WTC11 (cell line): ENCODE results near the gene PXYLP1.

ENCODE experiments used
- CREM ChIP-seq: sonication (generic); formaldehyde crosslinking; IDR thresholded peaks from 2 replicates; pipeline ENCODE4 v1.8.1; 2022; ENCODE audit warnings: mild to moderate bottlenecking, missing genetic modification reagents, moderate library complexity
- CTCF ChIP-seq: fragments of 200-600 bp; IDR thresholded peaks from 2 replicates; pipeline ENCODE4 v1.8.0; 2022; ENCODE audit warnings: antibody characterized with exemption
- FOXK1 ChIP-seq: sonication (generic); formaldehyde crosslinking; IDR thresholded peaks from 2 replicates; pipeline ENCODE4 v1.8.0; 2022; ENCODE audit warnings: mild to moderate bottlenecking, moderate library complexity, missing genetic modification reagents
- JUN ChIP-seq: sonication (generic); formaldehyde crosslinking; IDR thresholded peaks from 2 replicates; pipeline ENCODE4 v1.8.0; 2023; ENCODE audit warnings: mild to moderate bottlenecking, missing genetic modification reagents
- NR3C1 ChIP-seq: sonication (generic); formaldehyde crosslinking; conservative IDR thresholded peaks from 2 replicates; pipeline ENCODE4 v1.8.1; 2023; ENCODE audit warnings: low read depth, mild to moderate bottlenecking, missing genetic modification reagents
- RELA ChIP-seq: sonication (generic); formaldehyde crosslinking; IDR thresholded peaks from 2 replicates; pipeline ENCODE4 v1.8.1; 2022; ENCODE audit warnings: missing genetic modification reagents, mild to moderate bottlenecking, borderline replicate concordance
- USF2 ChIP-seq: sonication (generic); formaldehyde crosslinking; IDR thresholded peaks from 2 replicates; pipeline ENCODE4 v1.8.1; 2023; ENCODE audit warnings: mild to moderate bottlenecking, missing genetic modification reagents, moderate library complexity
- ZMAT4 ChIP-seq: fragments of 250-450 bp; sonication (Bioruptor Pico); IDR thresholded peaks from 2 replicates; pipeline ENCODE4 v1.9.0; 2021; ENCODE audit warnings: mild to moderate bottlenecking
- TF ChIP-seq, protein P1 (sequence below): sonication (generic); formaldehyde crosslinking; IDR thresholded peaks from 2 replicates; pipeline ENCODE4 v1.8.1; 2022; ENCODE audit warnings: low read depth, missing genetic modification reagents, borderline replicate concordance
- TF ChIP-seq, protein P2 (sequence below): sonication (generic); formaldehyde crosslinking; IDR thresholded peaks from 2 replicates; pipeline ENCODE4 v1.8.0; 2023; ENCODE audit warnings: missing genetic modification reagents, mild to moderate bottlenecking, borderline replicate concordance
- TF ChIP-seq, protein P3 (sequence below): sonication (generic); formaldehyde crosslinking; IDR thresholded peaks from 2 replicates; pipeline ENCODE4 v1.8.1; 2022; ENCODE audit warnings: missing genetic modification reagents, borderline replicate concordance
- TF ChIP-seq, protein P4 (sequence below): fragments of 250-450 bp; sonication (Bioruptor Pico); IDR thresholded peaks from 2 replicates; pipeline ENCODE4 v1.9.0; 2021; ENCODE audit warnings: moderate library complexity, mild to moderate bottlenecking, inconsistent platforms, borderline replicate concordance

DNA sequence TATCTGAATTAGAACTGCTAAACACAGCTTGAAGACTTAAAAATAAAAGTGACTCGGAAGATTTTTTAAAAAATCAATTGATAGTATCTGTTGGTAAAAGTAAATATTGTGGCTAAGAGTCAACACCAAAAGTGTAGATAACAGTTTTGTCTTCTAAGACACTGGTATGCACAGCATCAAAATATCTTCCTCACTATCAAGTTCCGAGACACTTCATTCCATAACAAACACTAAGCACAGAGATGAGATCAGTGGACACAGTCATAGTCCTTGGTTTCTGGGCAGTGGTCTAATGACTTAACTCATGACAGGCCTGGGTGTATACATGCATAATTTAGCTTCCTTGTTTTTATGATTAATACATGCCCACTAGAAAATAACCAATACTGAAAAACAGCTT lies 63.2 kb downstream of the PXYLP1 start:
- TF ChIP-seq CREM (CRISPR knock-in tag), result no peak
- no peak for TF ChIP-seq CTCF
- no peak for TF ChIP-seq ZMAT4 (CRISPR knock-in tag)
- TF ChIP-seq FOXK1 (CRISPR knock-in tag), result no peak
- TF ChIP-seq, protein P1, sequence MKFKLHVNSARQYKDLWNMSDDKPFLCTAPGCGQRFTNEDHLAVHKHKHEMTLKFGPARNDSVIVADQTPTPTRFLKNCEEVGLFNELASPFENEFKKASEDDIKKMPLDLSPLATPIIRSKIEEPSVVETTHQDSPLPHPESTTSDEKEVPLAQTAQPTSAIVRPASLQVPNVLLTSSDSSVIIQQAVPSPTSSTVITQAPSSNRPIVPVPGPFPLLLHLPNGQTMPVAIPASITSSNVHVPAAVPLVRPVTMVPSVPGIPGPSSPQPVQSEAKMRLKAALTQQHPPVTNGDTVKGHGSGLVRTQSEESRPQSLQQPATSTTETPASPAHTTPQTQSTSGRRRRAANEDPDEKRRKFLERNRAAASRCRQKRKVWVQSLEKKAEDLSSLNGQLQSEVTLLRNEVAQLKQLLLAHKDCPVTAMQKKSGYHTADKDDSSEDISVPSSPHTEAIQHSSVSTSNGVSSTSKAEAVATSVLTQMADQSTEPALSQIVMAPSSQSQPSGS (CRISPR knock-in tag), result no peak
- no peak for TF ChIP-seq USF2 (CRISPR knock-in tag)
- TF ChIP-seq NR3C1 (CRISPR knock-in tag), result no peak
- TF ChIP-seq, protein P2, sequence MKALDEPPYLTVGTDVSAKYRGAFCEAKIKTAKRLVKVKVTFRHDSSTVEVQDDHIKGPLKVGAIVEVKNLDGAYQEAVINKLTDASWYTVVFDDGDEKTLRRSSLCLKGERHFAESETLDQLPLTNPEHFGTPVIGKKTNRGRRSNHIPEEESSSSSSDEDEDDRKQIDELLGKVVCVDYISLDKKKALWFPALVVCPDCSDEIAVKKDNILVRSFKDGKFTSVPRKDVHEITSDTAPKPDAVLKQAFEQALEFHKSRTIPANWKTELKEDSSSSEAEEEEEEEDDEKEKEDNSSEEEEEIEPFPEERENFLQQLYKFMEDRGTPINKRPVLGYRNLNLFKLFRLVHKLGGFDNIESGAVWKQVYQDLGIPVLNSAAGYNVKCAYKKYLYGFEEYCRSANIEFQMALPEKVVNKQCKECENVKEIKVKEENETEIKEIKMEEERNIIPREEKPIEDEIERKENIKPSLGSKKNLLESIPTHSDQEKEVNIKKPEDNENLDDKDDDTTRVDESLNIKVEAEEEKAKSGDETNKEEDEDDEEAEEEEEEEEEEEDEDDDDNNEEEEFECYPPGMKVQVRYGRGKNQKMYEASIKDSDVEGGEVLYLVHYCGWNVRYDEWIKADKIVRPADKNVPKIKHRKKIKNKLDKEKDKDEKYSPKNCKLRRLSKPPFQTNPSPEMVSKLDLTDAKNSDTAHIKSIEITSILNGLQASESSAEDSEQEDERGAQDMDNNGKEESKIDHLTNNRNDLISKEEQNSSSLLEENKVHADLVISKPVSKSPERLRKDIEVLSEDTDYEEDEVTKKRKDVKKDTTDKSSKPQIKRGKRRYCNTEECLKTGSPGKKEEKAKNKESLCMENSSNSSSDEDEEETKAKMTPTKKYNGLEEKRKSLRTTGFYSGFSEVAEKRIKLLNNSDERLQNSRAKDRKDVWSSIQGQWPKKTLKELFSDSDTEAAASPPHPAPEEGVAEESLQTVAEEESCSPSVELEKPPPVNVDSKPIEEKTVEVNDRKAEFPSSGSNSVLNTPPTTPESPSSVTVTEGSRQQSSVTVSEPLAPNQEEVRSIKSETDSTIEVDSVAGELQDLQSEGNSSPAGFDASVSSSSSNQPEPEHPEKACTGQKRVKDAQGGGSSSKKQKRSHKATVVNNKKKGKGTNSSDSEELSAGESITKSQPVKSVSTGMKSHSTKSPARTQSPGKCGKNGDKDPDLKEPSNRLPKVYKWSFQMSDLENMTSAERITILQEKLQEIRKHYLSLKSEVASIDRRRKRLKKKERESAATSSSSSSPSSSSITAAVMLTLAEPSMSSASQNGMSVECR (CRISPR knock-in tag), result no peak
- no peak for TF ChIP-seq JUN (CRISPR knock-in tag)
- TF ChIP-seq, protein P3, sequence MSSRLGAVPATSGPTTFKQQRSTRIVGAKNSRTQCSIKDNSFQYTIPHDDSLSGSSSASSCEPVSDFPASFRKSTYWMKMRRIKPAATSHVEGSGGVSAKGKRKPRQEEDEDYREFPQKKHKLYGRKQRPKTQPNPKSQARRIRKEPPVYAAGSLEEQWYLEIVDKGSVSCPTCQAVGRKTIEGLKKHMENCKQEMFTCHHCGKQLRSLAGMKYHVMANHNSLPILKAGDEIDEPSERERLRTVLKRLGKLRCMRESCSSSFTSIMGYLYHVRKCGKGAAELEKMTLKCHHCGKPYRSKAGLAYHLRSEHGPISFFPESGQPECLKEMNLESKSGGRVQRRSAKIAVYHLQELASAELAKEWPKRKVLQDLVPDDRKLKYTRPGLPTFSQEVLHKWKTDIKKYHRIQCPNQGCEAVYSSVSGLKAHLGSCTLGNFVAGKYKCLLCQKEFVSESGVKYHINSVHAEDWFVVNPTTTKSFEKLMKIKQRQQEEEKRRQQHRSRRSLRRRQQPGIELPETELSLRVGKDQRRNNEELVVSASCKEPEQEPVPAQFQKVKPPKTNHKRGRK, result no peak
- TF ChIP-seq RELA, result no peak
- TF ChIP-seq, protein P4, sequence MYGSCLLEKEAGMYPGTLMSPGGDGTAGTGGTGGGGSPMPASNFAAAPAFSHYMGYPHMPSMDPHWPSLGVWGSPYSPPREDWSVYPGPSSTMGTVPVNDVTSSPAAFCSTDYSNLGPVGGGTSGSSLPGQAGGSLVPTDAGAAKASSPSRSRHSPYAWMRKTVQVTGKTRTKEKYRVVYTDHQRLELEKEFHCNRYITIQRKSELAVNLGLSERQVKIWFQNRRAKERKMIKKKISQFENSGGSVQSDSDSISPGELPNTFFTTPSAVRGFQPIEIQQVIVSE (CRISPR knock-in tag), result no peak
